HepG2 (cell line): Measurements from ENCODE around the gene IDUA. TPM values are rescaled to one million over a fixed set of nuclear protein-coding genes. Genes with fewer than 3 reads are reported as not detected.

ENCODE experiments used
- ATAC-seq: fragments of 200-7000 bp; cut with Tn5 transposase; 3 replicates; pipeline ENCODE4 v1.9.1; 2020; ENCODE audit warnings: mild to moderate bottlenecking, moderate library complexity
- BruUV-seq: library from RNA; stranded (reverse); fragments of 400-500 nt; replicated peaks from 2 replicates; lab custom pipeline; 2021; lab: Mats Ljungman, UMichigan
- CTCF ChIA-PET: fragments of 300-600 bp; formaldehyde crosslinking; extraction: SDS; loops from one replicate; lab custom pipeline; 2021; ENCODE audit warnings: low total read pairs, inconsistent platforms, low intra/inter-chr PET ratio; lab: Yijun Ruan, JAX
- POLR2A ChIA-PET: fragments of 350-600 bp; sonication (Branson Sonifier 250); formaldehyde crosslinking; loops from one replicate; lab custom pipeline; 2020; ENCODE audit warnings: antibody characterized with exemption, inconsistent platforms; lab: Yijun Ruan, JAX
- DNase-seq: peaks from one replicate; pipeline ENCODE4 v3.0.0-alpha.2; 2015; ENCODE audit warnings: low spot score
- FAIRE-seq: peaks from 3 replicates; lab custom pipeline; 2011; peaks lifted over from hg19 to GRCh38; lab: Jason Lieb, UNC
- H2AFZ ChIP-seq: one replicate; pipeline ENCODE4 v1.6.1; 2011; ENCODE audit warnings: low read length, inconsistent platforms
- H3K27ac ChIP-seq: fragments of 300-600 bp; 3 replicates; pipeline ENCODE4 v1.8.0; 2011; ENCODE audit warnings: mixed run types, mild to moderate bottlenecking, mixed read lengths, low read length, inconsistent platforms; ENCODE audit not compliant: insufficient read depth; ENCODE audit errors: extremely low read length
- H3K27me3 ChIP-seq, 2 experiments: fragments of 200-600 bp in 1 of 2; 2 replicates in 1 of 2; 3 replicates in 1 of 2; pipeline versions ENCODE4 v1.6.0 to v1.8.0; 2011; ENCODE audit warnings: low read length in 2 of 2, mild to moderate bottlenecking in 2 of 2, moderate library complexity in 2 of 2, inconsistent platforms in 1 of 2; ENCODE audit not compliant: insufficient read depth in 2 of 2, control insufficient read depth in 1 of 2
- H3K36me3 ChIP-seq, 2 experiments: fragments of 200-600 bp in 1 of 2; replicated peaks in 1 of 2; 2 replicates in 1 of 2; 3 replicates in 1 of 2; pipeline versions ENCODE4 v1.5.1 to v1.8.0; 2011; ENCODE audit warnings: low read length in 2 of 2, inconsistent platforms in 1 of 2; ENCODE audit not compliant: insufficient read depth in 2 of 2, control insufficient read depth in 1 of 2
- H3K4me1 ChIP-seq: 2 replicates; pipeline ENCODE4 v1.5.1; 2012; ENCODE audit warnings: low read length, inconsistent platforms; ENCODE audit not compliant: insufficient read depth
- H3K4me2 ChIP-seq: 2 replicates; pipeline ENCODE4 v1.6.0; 2011; ENCODE audit warnings: low read depth, low read length, inconsistent platforms
- H3K4me3 ChIP-seq, 3 experiments: fragments of 200-600 bp in 1 of 3; sonication (generic), shearing (Covaris generic) in 1 of 3; replicated peaks in 1 of 3; 2 replicates each; pipeline ENCODE4 v1.5.1; 2011 to 2016; ENCODE audit warnings: low read length in 3 of 3, inconsistent platforms in 2 of 3, low read depth in 2 of 3, mild to moderate bottlenecking in 2 of 3, control low read depth in 1 of 3, mixed read lengths in 1 of 3; ENCODE audit not compliant: insufficient read depth in 1 of 3
- H3K79me2 ChIP-seq: one replicate; pipeline ENCODE4 v1.6.1; 2011; ENCODE audit warnings: low read length, inconsistent platforms; ENCODE audit not compliant: insufficient read depth
- H3K9ac ChIP-seq: 2 replicates; pipeline ENCODE4 v1.6.0; 2011; ENCODE audit warnings: mild to moderate bottlenecking, low read depth, low read length, inconsistent platforms; ENCODE audit not compliant: insufficient read depth
- H3K9me3 ChIP-seq: 2 replicates; pipeline ENCODE4 v1.5.1; 2012; ENCODE audit warnings: mild to moderate bottlenecking, low read length
- H4K20me1 ChIP-seq: 2 replicates; pipeline ENCODE4 v1.6.0; 2011; ENCODE audit warnings: inconsistent platforms, mild to moderate bottlenecking, low read length, moderate library complexity; ENCODE audit not compliant: insufficient read depth
- HMGA1 ChIP-seq: sonication (generic); formaldehyde crosslinking; conservative IDR thresholded peaks from 2 replicates; pipeline ENCODE4 v1.4.0; 2020; ENCODE audit warnings: missing genetic modification reagents
- KDM3A ChIP-seq: IDR thresholded peaks from 2 replicates; pipeline ENCODE4 v1.6.1; 2018; ENCODE audit warnings: low read depth, missing compliant biosample characterization
- NKX3-1 ChIP-seq: sonication (generic); formaldehyde crosslinking; IDR thresholded peaks from 2 replicates; pipeline ENCODE4 v1.5.0; 2020; ENCODE audit warnings: missing genetic modification reagents
- SALL2 ChIP-seq: sonication (generic); formaldehyde crosslinking; IDR thresholded peaks from 2 replicates; pipeline ENCODE4 v1.8.1; 2023; ENCODE audit warnings: mild to moderate bottlenecking, missing genetic modification reagents, inconsistent platforms
- TOE1 ChIP-seq: sonication (generic); formaldehyde crosslinking; IDR thresholded peaks from 2 replicates; pipeline ENCODE4 v1.4.0; 2020; ENCODE audit warnings: mild to moderate bottlenecking, missing genetic modification reagents
- TRIM24 ChIP-seq: sonication (generic); formaldehyde crosslinking; IDR thresholded peaks from 2 replicates; pipeline ENCODE4 v1.8.0; 2022; ENCODE audit warnings: mild to moderate bottlenecking, missing genetic modification reagents
- XRCC5 ChIP-seq: fragments of 200-400 bp; formaldehyde crosslinking; optimal IDR thresholded peaks from 2 replicates; pipeline ENCODE3; 2017; ENCODE audit warnings: mild to moderate bottlenecking, low read length
- ZNF790 ChIP-seq: sonication (generic); formaldehyde crosslinking; IDR thresholded peaks from 2 replicates; pipeline ENCODE4 v1.8.0; 2022; ENCODE audit warnings: missing genetic modification reagents, mild to moderate bottlenecking, borderline replicate concordance
- WGBS: methylation state at CpG from one replicate; pipeline ENCODE4 v1.1.6; 2017; ENCODE audit warnings: low lambda C conversion rate; 5-methylcytosine and 5-hydroxymethylcytosine counted together
- in situ Hi-C: cut with HindIII; loops from 2 replicates; pipeline ENCODE4 v1.10.0; 2017; ENCODE audit warnings: low pct_unique_long_range_greater_than_20kb; ENCODE audit not compliant: extremely low pct_ligation_motif_present
- intact Hi-C: fragments of 100-400 bp; cut with micrococcal nuclease; formaldehyde crosslinking; loops from one replicate; pipeline ENCODE4 v1.10.0; 2022; ENCODE audit not compliant: unreplicated experiment
- polyA plus RNA-seq, 8 experiments: library from polyadenylated mRNA; depleted of rRNA in 3 of 8; stranded (reverse) in 7 of 8; unstranded in 1 of 8; fragments of >200 nt; fragmentation: Illumina TruSeq in 4 of 8; extraction: Trizol in 4 of 8; gene quantifications; 2 replicates each; pipeline versions ENCODE4 v1.2.1 to v1.2.3, GENCODE V29; 2011 to 2016; ENCODE audit warnings: low read depth in 4 of 8, missing spikeins in 1 of 8, mixed read lengths in 1 of 8; ENCODE audit not compliant: insufficient read depth in 1 of 8
- total RNA-seq, 5 experiments: library from RNA; depleted of rRNA; stranded (reverse); fragments of >200 nt; fragmentation: Illumina TruSeq; extraction: Trizol; gene quantifications; 2 replicates each; pipeline ENCODE4 v1.2.3, GENCODE V29; 2016; ENCODE audit warnings: low read depth in 1 of 5

IDUA gene
- total and polyA plus RNA-seq, 2 of the 13 experiments (the other 11 are each of a cell fraction or from before 2014, with no cell fraction given): 0.77 to 1.0 TPM

DNA sequence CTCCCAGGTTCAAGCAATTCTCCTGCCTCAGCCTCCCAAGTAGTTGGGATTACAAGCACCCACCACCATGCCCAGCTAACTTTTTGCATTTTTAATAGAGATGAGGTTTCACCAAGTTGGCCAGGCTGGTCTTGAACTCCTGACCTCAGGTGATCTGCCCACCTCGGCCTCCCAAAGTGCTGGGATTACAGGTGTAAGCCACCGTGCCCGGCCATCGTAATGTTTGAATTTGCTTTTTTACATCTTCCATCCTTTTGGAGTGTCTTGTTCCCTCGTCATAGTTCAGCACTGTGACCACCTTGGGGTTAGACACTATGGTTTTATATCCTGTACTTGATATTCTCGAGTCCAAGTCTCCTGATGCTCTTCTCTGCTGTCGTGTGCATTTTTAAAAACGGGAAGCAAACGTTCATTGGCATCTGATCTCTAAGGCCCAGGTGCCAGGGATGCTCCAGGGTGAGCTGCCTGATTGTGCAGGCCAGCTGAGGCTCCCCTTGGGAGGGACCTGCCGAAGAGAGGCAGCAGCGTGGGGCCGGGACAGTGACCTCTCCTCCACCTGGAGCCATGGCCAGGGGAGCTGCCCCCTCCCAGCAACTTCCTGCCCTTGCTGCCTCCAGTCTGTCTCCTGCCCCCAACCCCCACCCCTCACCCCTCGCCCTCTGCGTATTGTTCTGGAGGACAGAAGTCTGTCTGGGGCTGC, 30.2 kb upstream of the IDUA start:
- Histone ChIP-seq H3K27me3 (no peaks in the 10 kb centered on the region), H3K36me3 (no peaks in the 10 kb centered on the region), H3K9me3 (no peaks in the 10 kb centered on the region), H3K4me3 (no peak overlapping the region), H3K4me2 (no peak overlapping the region), H4K20me1 (no peaks in the 10 kb centered on the region), H3K9ac (no peak overlapping the region), H3K27ac (no peak overlapping the region), H3K4me1 (no peaks in the 10 kb centered on the region), H2AFZ (no peak overlapping the region), H3K79me2 (no peaks in the 10 kb centered on the region)
- TF ChIP-seq HMGA1 (CRISPR knock-in tag): no peak
- no peak for TF ChIP-seq NKX3-1 (CRISPR knock-in tag)
- TF ChIP-seq SALL2 (CRISPR knock-in tag): no peak
- no peak for TF ChIP-seq KDM3A (CRISPR knock-in tag)
- WGBS: 64% methylated on average over 11 of the region's 14 CpGs
- ChIA-PET CTCF (no interaction called here), POLR2A (no interaction called here)
- ATAC-seq (no peak), DNase-seq (no peak), FAIRE-seq (no peak)
- intact Hi-C loops: no loop called here
- in situ Hi-C loops: no loop called here
- no TSS peak for BruUV-seq

DNA sequence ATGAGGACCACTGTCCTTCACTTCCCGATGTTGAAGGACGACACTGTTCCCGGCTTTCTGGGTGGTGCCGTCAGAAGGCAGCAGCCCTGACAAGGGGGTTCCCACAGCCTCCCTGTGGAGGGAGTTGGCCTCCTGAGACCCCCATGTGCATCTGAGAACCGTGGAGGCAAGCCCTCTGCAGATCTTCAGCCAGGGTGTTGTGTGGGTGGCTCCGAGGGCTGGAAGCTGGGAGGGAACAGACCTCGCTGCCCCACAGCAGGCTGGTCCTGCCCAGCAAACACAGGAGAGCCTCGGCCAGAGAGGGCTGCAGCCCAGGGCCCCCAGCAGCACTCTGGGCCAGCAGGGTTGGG, 29.6 kb upstream of the IDUA start:
- Histone ChIP-seq H3K79me2 (no peaks in the 10 kb centered on the region), H4K20me1 (no peaks in the 10 kb centered on the region), H3K4me2 (no peak overlapping the region), H3K9me3 (no peaks in the 10 kb centered on the region), H3K4me1 (no peaks in the 10 kb centered on the region), H3K36me3 (no peaks in the 10 kb centered on the region), H3K4me3 (no peak overlapping the region), H3K27me3 (no peaks in the 10 kb centered on the region), H3K9ac (no peak overlapping the region), H2AFZ (no peak overlapping the region), H3K27ac (no peak overlapping the region)
- FAIRE-seq: no peak
- no TSS peak for BruUV-seq
- in situ Hi-C loops: no loop called here
- no peak for ATAC-seq
- ChIA-PET CTCF (no interaction called here), POLR2A (no interaction called here)
- 64% methylated on average over 4 of the region's 8 CpGs for WGBS
- no peak for TF ChIP-seq TRIM24 (CRISPR knock-in tag)
- TF ChIP-seq XRCC5: no peak
- no peak for TF ChIP-seq ZNF790 (CRISPR knock-in tag)
- TF ChIP-seq TOE1: no peak
- no peak for DNase-seq
- intact Hi-C loops: no loop called here
